Measurements from ENCODE around the gene KRTAP10-8. TPM values are rescaled to one million over a fixed set of nuclear protein-coding genes. Genes with fewer than 3 reads are reported as not detected.
"Not testable (repeated sequence)": the region's sequence is repeated elsewhere in the genome, so short reads cannot be mapped to it uniquely, and the experiment has no call there.

The KRTAP10-8 gene
- polyA plus RNA-seq, 1 donor, result not detected

GRCh38 chr21:44619886-44620285 is 8.0 kb downstream of the KRTAP10-8 start:
- no peaks in the 10 kb centered on the region for H3K4me1 ChIP-seq (ENCODE audit: control insufficient read depth, insufficient read depth, low read length)
- WGBS (ENCODE audit: insufficient coverage, low lambda C conversion rate), result 66% methylated on average over 2 of the region's 6 CpGs
- no peak for DNase-seq
- no peaks in the 10 kb centered on the region for H3K27me3 ChIP-seq (ENCODE audit: control insufficient read depth, insufficient read depth, low read length)
- H3K27ac ChIP-seq (ENCODE audit: low read length), result no peak overlapping the region
- H3K9me3 ChIP-seq (ENCODE audit: control insufficient read depth, low read depth, low read length), result peaks cover 3% of the 10 kb centered on the region
- H3K4me3 ChIP-seq (ENCODE audit: low read length), result no peak overlapping the region
- no peaks in the 10 kb centered on the region for H3K36me3 ChIP-seq (ENCODE audit: control insufficient read depth, insufficient read depth, low read length)

GRCh38 chr21:44623575-44623974 is 11.7 kb downstream of the KRTAP10-8 start:
- H3K27me3 ChIP-seq (ENCODE audit: control insufficient read depth, insufficient read depth, low read length), result peaks cover 4% of the 10 kb centered on the region
- DNase-seq, result no peak
- no peak overlapping the region for H3K27ac ChIP-seq (ENCODE audit: low read length)
- H3K4me3 ChIP-seq (ENCODE audit: low read length), result no peak overlapping the region
- no peaks in the 10 kb centered on the region for H3K4me1 ChIP-seq (ENCODE audit: control insufficient read depth, insufficient read depth, low read length)
- no peaks in the 10 kb centered on the region for H3K36me3 ChIP-seq (ENCODE audit: control insufficient read depth, insufficient read depth, low read length)
- H3K9me3 ChIP-seq (ENCODE audit: control insufficient read depth, low read depth, low read length), result peaks cover 3% of the 10 kb centered on the region

DNA sequence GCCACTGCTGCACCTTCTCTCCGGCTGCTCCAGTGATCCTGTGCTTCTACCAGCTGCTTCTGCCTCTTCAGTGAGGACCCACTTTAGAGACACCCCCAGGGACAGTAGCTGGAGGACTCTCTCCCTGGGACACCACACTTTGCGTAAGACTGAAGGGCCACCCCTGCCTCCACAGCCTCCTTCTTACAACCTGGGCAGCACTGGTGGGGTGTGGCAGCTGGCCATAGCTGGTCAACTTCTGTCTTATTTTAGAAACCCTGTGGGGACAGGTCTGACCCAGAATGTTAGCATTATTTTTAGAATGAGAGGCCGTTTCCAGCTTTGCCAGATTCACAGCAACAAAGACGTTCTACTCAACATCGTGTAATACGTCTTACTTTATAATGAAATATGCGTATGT is 13.9 kb downstream of the KRTAP10-8 start:
- DNase-seq, result no peak
- 97% methylated on average over 5 of the region's 7 CpGs for WGBS (ENCODE audit: insufficient coverage, low lambda C conversion rate)
- Histone ChIP-seq H3K4me3 (ENCODE audit: low read length) (no peak overlapping the region), H3K9me3 (ENCODE audit: control insufficient read depth, low read depth, low read length) (peaks cover 7% of the 10 kb centered on the region), H3K36me3 (ENCODE audit: control insufficient read depth, insufficient read depth, low read length) (no peaks in the 10 kb centered on the region), H3K27ac (ENCODE audit: low read length) (no peak overlapping the region), H3K4me1 (ENCODE audit: control insufficient read depth, insufficient read depth, low read length) (no peaks in the 10 kb centered on the region), H3K27me3 (ENCODE audit: control insufficient read depth, insufficient read depth, low read length) (peaks cover 4% of the 10 kb centered on the region)

- WGBS (ENCODE audit: insufficient coverage, low lambda C conversion rate), result no CpG with 5 or more reads among the region's 10 CpGs
- no peak for DNase-seq
- Histone ChIP-seq H3K36me3 (ENCODE audit: control insufficient read depth, insufficient read depth, low read length) (no peaks in the 10 kb centered on the region), H3K9me3 (ENCODE audit: control insufficient read depth, low read depth, low read length) (peaks cover 9% of the 10 kb centered on the region), H3K4me3 (ENCODE audit: low read length) (no peak overlapping the region), H3K27me3 (ENCODE audit: control insufficient read depth, insufficient read depth, low read length) (peaks cover 4% of the 10 kb centered on the region), H3K27ac (ENCODE audit: low read length) (no peak overlapping the region), H3K4me1 (ENCODE audit: control insufficient read depth, insufficient read depth, low read length) (no peaks in the 10 kb centered on the region)
These were observed 14.4 kb downstream of the KRTAP10-8 start for GRCh38 chr21:44626262-44626661.

- H3K9me3 ChIP-seq (ENCODE audit: control insufficient read depth, low read depth, low read length), result peaks cover 13% of the 10 kb centered on the region
- H3K36me3 ChIP-seq (ENCODE audit: control insufficient read depth, insufficient read depth, low read length), result no peaks in the 10 kb centered on the region
- no peak within 1 kb of the TSS for H3K27ac ChIP-seq (ENCODE audit: low read length)
- no peaks in the 10 kb centered on the region for H3K4me1 ChIP-seq (ENCODE audit: control insufficient read depth, insufficient read depth, low read length)
- no CpG with 5 or more reads among the region's 7 CpGs for WGBS (ENCODE audit: insufficient coverage, low lambda C conversion rate)
- H3K27me3 ChIP-seq (ENCODE audit: control insufficient read depth, insufficient read depth, low read length), result peaks cover 4% of the 10 kb centered on the region
- no peak for DNase-seq
- H3K4me3 ChIP-seq (ENCODE audit: low read length), result no peak within 1 kb of the TSS
These were observed 14.8 kb downstream of the KRTAP10-8 start, which contains the start of gene KRTAP10-9 for GRCh38 chr21:44626673-44627143. Gene KRTAP10-9, plus strand, starts transcription at chr21:44627093. Its CDS starts 79 bp downstream, at chr21:44627172.

GRCh38 chr21:44627181-44627822 is 15.4 kb downstream of the KRTAP10-8 start:
- not testable (repeated sequence) for H3K4me1 ChIP-seq (ENCODE audit: control insufficient read depth, insufficient read depth, low read length); H3K4me3 ChIP-seq (ENCODE audit: low read length); H3K27me3 ChIP-seq (ENCODE audit: control insufficient read depth, insufficient read depth, low read length); H3K36me3 ChIP-seq (ENCODE audit: control insufficient read depth, insufficient read depth, low read length); DNase-seq; H3K27ac ChIP-seq (ENCODE audit: low read length)
- peaks cover 15% of the 10 kb centered on the region for H3K9me3 ChIP-seq (ENCODE audit: control insufficient read depth, low read depth, low read length)
- no CpG with 5 or more reads among the region's 20 CpGs for WGBS (ENCODE audit: insufficient coverage, low lambda C conversion rate)

GRCh38 chr21:44627831-44628233 is 16.0 kb downstream of the KRTAP10-8 start:
- H3K9me3 ChIP-seq (ENCODE audit: control insufficient read depth, low read depth, low read length), result peaks cover 15% of the 10 kb centered on the region
- DNase-seq, result not testable (repeated sequence)
- no CpG with 5 or more reads among the region's 15 CpGs for WGBS (ENCODE audit: insufficient coverage, low lambda C conversion rate)

DNA sequence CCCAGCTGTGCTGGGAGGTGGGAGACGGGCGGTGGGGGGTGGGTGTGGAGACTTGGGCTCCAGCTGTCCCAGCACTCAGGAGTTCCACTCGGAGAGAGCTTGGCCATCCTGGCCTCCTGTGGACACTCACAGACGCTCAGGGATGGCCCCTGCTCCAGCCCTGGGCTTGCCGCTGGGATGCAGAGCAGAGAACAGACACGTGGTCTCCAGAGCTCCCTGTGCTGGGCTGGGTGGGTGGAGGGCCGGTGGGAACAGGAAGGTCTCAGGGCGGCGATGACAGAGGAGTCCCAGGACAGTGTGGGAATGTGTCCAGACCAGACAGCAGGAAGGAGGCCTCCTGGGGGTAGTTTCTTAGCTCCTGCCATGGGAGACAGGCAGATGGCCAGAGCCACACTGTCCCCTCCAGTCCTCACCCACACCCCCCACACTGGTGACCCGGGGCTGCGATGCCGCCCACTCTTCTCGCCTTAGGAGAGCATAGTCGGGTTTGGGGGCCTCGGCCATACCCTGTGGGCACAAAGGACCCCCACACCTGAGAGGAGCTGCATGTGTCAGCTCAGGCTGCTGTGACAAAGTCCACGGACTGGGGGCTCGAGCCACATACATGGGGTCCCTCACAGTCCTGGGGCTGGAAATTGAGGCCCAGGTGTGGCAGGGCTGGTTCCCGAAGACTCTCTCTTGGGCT is 17.0 kb downstream of the KRTAP10-8 start:
- Histone ChIP-seq H3K27ac (ENCODE audit: low read length) (no peak overlapping the region), H3K4me1 (ENCODE audit: control insufficient read depth, insufficient read depth, low read length) (no peaks in the 10 kb centered on the region), H3K4me3 (ENCODE audit: low read length) (no peak overlapping the region), H3K9me3 (ENCODE audit: control insufficient read depth, low read depth, low read length) (peaks cover 15% of the 10 kb centered on the region), H3K36me3 (ENCODE audit: control insufficient read depth, insufficient read depth, low read length) (no peaks in the 10 kb centered on the region), H3K27me3 (ENCODE audit: control insufficient read depth, insufficient read depth, low read length) (peaks cover 4% of the 10 kb centered on the region)
- no CpG with 5 or more reads among the region's 18 CpGs for WGBS (ENCODE audit: insufficient coverage, low lambda C conversion rate)
- DNase-seq, result no peak

More at GRCh38 chr21:44627831-44628233, 16.0 kb downstream of the KRTAP10-8 start:
- not testable (repeated sequence) for H3K4me1 ChIP-seq (ENCODE audit: control insufficient read depth, insufficient read depth, low read length); H3K27me3 ChIP-seq (ENCODE audit: control insufficient read depth, insufficient read depth, low read length); H3K27ac ChIP-seq (ENCODE audit: low read length); H3K4me3 ChIP-seq (ENCODE audit: low read length); H3K36me3 ChIP-seq (ENCODE audit: control insufficient read depth, insufficient read depth, low read length)

DNA sequence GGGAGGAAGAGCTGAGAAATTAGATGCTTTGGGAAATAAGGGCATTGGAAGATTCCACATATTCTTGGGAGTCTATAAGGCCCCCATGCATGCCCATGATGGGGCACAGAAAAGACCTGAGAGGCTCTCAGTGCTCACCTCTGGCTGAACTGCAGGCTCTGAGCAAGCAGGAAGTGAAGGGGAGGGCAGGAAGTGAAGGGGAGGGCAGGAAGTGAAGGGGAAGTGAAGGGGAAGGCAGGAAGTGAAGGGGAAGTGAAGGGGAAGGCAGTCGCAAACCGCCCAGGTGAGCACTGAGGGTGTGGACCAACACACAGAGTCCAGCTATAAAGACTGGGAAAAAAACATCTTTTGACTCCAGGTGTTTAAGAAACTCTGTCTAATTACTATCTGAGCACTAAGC is 18.6 kb downstream of the KRTAP10-8 start:
- no CpG with 5 or more reads among the region's 2 CpGs for WGBS (ENCODE audit: insufficient coverage, low lambda C conversion rate)
- Histone ChIP-seq H3K4me3 (ENCODE audit: low read length) (no peak overlapping the region), H3K9me3 (ENCODE audit: control insufficient read depth, low read depth, low read length) (peaks cover 15% of the 10 kb centered on the region), H3K27me3 (ENCODE audit: control insufficient read depth, insufficient read depth, low read length) (peaks cover 4% of the 10 kb centered on the region), H3K36me3 (ENCODE audit: control insufficient read depth, insufficient read depth, low read length) (no peaks in the 10 kb centered on the region), H3K27ac (ENCODE audit: low read length) (no peak overlapping the region), H3K4me1 (ENCODE audit: control insufficient read depth, insufficient read depth, low read length) (no peaks in the 10 kb centered on the region)
- no peak for DNase-seq

DNA sequence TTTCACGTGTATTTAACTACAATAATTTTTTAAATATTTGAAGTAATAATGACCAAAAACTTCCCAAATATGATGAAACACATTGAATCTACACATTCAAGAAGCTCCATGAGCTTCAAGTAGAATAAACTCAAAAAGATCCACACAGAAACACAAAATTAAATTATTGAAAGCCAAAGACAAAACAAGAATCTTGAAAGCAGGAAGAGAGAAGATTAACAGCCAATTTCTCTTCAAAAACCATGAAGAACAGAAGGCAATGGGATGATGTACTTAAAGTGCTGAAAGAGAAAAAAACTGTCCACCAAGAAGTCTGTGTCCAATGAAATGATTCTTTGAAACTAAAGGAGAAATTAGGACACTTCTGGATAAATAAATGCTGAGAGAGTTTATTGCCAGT is 20.2 kb downstream of the KRTAP10-8 start:
- H3K36me3 ChIP-seq (ENCODE audit: control insufficient read depth, insufficient read depth, low read length), result no peaks in the 10 kb centered on the region
- no peak overlapping the region for H3K4me3 ChIP-seq (ENCODE audit: low read length)
- no peak overlapping the region for H3K27ac ChIP-seq (ENCODE audit: low read length)
- no peaks in the 10 kb centered on the region for H3K27me3 ChIP-seq (ENCODE audit: control insufficient read depth, insufficient read depth, low read length)
- H3K4me1 ChIP-seq (ENCODE audit: control insufficient read depth, insufficient read depth, low read length), result no peaks in the 10 kb centered on the region
- peaks cover 15% of the 10 kb centered on the region for H3K9me3 ChIP-seq (ENCODE audit: control insufficient read depth, low read depth, low read length)
- WGBS (ENCODE audit: insufficient coverage, low lambda C conversion rate), result 86% methylated on average over 1 of the region's 1 CpG
- no peak for DNase-seq
